A673 (cell line): Measurements from ENCODE around the gene ERICH3.

ENCODE experiments used
- CTCF ChIP-seq: fragments of 300-800, 200-600 bp; sonication (generic); conservative IDR thresholded peaks from 2 replicates; pipeline ENCODE4 v1.5.1; 2017; ENCODE audit warnings: low read depth, mild to moderate bottlenecking, antibody characterized with exemption, low read length, moderate library complexity, mixed read lengths
- EZH2 ChIP-seq: fragments of 200-600 bp; sonication (generic); IDR thresholded peaks from 2 replicates; pipeline ENCODE4 v1.6.1; 2017; ENCODE audit warnings: borderline replicate concordance, low read depth, mild to moderate bottlenecking, mixed read lengths, antibody characterized with exemption, low read length; ENCODE audit not compliant: poor library complexity, severe bottlenecking

- TF ChIP-seq EZH2 (no peak), CTCF (no peak)
These were observed 81.6 kb downstream of the ERICH3 start for GRCh38 chr1:74591949-74592348.
